AG09309 (cell line): ENCODE results near the gene PSMA3.
A peak's percentile ranks its signal among the peaks of the same experiment; 100 is the strongest.

ENCODE experiments used
- DNase-seq: peaks from one replicate; pipeline ENCODE4 v3.0.0-alpha.2; 2010; ENCODE audit warnings: low read depth
- H3K4me3 ChIP-seq: 2 replicates; pipeline ENCODE4 v1.5.1; 2011; ENCODE audit warnings: mild to moderate bottlenecking, low read depth, low read length, moderate library complexity; ENCODE audit not compliant: control insufficient read depth
- TF ChIP-seq, protein P1 (sequence below): IDR thresholded peaks from 2 replicates; pipeline ENCODE4 v1.5.1; 2011; ENCODE audit warnings: mild to moderate bottlenecking, low read depth, low read length, inconsistent platforms; ENCODE audit not compliant: insufficient read depth, control insufficient read depth; ENCODE audit errors: missing control alignments

PSMA3 gene

DNA sequence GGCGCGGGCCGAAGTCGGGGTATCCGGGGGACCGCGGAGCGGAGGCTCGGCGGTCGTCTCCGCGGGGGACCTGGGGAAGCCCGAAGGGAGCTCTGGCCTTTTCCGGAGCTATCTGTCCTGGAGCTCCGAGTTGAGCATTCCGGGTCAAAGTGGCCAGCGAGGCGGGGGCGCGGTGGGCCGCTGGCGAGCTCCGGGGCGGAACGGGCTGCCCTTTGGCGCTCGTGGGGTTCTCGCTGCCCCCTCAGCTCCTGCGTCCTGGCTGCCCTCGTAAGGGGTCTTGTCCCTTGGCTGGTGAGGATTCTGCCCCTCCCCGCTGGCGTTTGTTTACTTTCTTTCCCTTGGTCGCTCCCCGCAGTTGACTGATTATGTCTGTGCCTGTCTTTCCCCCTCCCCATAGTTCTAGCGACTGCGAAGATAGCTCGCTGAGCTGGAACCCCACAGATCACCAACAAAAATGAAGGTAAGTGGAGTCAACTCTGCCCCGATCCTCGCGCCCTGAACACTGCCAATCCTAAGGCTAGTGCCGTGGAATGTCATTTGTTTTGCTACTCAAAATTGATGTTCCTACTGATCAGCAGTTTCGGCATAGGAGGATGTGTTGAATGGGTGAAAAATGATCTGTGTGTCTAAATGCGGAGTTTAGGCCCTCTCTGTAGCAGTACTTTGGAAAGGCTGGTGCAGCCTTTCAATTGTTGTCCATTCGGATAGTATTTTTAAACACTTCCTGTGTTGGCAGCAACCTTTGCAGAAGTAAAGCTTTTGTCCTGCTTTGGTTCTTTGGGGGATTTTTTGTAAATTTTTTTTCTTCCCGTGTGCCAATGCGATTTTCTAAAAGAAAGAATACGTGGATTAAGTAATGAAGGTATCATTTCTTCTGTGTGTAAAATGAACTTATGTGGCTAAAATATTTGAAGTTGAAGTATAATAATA lies 55.0 kb downstream of the PSMA3 start:
- H3K4me3 ChIP-seq: peak overlapping the region; percentile 70
- TF ChIP-seq, protein P1, sequence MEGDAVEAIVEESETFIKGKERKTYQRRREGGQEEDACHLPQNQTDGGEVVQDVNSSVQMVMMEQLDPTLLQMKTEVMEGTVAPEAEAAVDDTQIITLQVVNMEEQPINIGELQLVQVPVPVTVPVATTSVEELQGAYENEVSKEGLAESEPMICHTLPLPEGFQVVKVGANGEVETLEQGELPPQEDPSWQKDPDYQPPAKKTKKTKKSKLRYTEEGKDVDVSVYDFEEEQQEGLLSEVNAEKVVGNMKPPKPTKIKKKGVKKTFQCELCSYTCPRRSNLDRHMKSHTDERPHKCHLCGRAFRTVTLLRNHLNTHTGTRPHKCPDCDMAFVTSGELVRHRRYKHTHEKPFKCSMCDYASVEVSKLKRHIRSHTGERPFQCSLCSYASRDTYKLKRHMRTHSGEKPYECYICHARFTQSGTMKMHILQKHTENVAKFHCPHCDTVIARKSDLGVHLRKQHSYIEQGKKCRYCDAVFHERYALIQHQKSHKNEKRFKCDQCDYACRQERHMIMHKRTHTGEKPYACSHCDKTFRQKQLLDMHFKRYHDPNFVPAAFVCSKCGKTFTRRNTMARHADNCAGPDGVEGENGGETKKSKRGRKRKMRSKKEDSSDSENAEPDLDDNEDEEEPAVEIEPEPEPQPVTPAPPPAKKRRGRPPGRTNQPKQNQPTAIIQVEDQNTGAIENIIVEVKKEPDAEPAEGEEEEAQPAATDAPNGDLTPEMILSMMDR: no peak
- DNase-seq: no peak

DNA sequence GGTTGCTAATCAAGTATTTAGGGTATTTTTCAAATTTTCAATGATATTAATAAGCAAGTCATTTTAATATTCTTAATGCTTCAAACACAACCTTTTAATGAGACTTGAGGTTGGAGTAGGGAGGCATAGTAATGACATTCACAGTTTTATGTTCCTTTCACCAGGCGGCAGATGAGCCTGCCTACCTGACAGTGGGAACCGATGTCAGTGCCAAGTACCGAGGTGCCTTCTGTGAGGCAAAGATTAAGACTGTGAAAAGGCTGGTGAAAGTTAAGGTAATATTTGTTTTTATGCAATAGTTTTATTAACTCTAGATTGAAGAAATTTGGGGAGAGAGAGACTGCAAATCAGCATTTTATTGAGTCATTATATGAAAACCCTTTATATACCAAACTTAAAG lies 56.8 kb downstream of the PSMA3 start:
- TF ChIP-seq, protein P1: no peak
- DNase-seq: no peak
- H3K4me3 ChIP-seq: no peak overlapping the region

DNA sequence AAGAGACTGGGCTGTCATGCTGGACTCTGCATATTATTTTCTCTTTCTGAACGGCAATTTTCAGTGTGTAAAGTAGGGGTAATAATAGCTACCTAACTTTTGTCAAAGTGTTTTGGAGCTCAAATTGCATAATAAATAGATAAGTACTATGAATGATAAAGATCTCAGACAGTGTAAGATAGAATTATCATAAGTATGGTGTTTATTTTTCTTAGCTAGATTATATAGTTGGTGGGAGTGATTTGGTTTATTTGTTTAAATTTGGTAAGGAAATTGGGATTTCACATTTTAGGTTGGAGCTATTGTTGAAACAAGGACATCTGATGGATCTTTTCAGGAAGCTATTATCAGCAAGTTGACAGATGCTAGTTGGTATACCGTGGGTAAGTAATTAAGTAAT lies 61.1 kb downstream of the PSMA3 start:
- no peak for DNase-seq
- H3K4me3 ChIP-seq: no peak overlapping the region
- TF ChIP-seq, protein P1: no peak

DNA sequence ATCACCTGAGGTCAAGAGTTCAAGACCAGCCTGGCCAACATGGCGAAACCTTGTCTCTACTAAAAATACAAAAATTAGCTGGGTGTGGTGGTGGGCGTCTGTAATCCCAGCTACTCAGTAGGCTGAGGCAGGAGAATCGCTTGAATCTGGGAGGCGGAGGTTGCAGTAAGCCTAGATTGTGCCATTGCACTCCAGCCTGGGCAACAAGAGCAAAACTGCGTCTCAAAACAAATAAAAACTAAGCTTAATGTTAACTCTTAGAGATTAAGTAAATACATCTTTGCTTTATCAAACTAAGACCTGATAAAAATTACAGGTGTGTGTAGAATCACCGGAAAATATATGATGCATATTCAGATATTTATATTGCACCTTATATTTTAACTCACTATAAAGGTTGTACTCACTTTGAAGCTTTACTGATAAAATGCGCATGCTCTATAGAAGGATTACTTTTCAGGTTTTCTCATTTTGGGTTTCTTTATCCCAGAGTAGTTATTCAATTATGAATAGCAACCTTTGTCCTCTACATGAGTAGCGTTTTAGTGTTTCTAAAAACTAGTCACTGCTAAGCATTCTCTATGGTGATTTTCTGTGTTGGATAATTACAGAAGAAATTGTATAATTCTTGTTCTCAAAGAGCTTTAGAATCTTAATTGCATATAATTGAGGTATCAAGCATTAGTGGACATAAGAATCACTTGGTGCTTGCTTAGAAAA lies 63.1 kb downstream of the PSMA3 start:
- TF ChIP-seq, protein P1: no peak

DNA sequence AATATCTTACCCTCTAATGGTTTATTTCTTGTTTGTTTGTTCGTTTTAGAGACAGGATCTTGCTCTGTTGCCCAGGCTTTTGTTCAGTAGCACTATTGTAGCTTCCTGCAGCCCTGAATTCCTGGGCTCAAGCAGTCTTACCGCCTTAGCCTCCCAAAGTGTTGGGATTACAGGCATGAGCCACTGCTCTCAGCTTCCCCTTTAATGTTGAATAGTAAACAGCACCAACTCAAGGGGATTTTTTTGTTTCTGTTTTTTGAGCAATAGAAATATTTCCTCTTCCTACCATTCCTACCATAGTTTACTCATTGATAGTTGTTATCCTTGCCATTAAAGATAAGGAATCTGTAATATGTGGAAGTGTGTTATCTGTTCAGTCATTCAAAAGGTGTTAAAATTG lies 64.4 kb downstream of the PSMA3 start:
- no peak overlapping the region for H3K4me3 ChIP-seq
- DNase-seq: no peak
- TF ChIP-seq, protein P1: no peak

More for the DNA sequence above, 63.1 kb downstream of the PSMA3 start:
- no peak overlapping the region for H3K4me3 ChIP-seq
- DNase-seq: no peak

DNA sequence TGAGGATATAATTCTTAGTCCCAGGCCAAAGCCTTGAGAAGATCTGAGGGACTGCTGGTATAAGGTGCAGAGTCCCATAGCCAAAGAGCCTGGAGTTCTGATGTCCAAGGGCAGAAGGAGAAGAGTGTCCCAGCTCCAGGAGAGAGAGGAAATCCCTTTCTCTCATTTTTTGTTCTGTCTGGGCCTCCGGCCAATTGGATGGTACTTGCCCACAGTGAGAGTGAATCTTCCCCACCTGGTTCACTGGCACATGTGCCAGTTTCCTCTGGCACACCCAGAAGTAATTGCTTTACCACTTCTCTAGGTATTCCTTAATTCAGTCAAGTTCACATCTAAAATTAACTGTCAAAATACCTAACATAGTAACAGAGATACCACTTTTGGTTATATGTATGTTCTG lies 69.1 kb downstream of the PSMA3 start:
- TF ChIP-seq, protein P1: no peak
- DNase-seq: no peak
- no peak overlapping the region for H3K4me3 ChIP-seq
